ENCODE data around the gene SAP25.
"Not testable (repeated sequence)": the region's sequence is repeated elsewhere in the genome, so short reads cannot be mapped to it uniquely, and the experiment has no call there.

SAP25 gene

DNA sequence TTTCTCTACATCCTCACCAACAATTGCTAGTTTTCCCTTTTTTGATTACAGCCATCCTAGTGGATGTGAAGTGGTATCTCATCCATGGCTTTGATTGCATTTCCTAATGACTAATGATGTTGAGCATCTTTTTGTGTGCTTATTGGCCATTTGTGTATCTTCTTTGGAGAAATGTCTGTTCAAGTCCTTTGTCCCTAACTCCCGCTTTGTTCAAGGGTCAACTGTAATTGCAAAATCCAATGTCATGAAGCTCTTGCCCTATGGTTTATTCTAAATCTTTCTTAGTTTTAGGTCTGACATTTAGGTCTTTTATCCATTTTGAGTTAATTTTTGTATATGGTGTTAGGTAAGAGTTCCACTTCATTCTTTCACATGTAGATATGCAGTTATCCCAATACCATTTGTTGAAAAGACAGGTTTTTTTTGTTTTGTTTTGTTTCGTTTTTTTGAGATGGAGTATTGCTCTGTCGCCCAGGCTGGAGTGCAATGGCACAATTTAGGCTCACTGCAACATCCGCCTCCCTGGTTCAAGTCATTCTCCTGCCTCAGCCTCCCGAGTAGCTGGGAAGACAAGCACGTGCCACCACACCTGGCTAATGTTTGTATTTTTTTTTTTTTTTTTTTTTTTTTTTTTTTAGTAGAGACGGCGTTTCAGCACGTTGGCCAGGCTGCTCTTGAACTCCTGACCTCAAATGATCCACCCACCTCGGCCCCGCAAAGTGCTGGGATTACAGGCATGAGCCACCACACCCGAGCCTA is 45.4 kb downstream of the SAP25 start:
- not testable (repeated sequence) for DNase-seq

DNA sequence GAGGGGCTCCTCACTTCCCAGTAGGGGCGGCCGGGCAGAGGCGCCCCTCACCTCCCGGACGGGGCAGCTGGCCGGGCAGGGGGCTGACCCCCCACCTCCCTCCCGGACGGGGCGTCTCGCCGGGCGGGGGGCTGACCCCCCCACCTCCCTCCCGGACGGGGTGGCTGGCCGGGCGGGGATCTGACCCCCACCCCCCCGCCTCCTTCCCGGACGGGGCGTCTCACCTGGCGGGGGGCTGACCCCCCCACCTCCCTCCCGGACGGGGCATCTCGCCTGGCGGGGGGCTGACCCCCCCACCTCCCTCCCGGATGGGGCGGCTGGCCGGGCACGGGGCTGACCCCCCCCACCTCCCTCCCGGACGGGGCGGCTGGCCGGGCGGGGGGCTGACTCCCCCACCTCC is 50.5 kb downstream of the SAP25 start:
- DNase-seq = not testable (repeated sequence)

Measured in suppressor macrophage treated with lipopolysaccharide for 4 hours (primary cell).